NCI-H1930 (cell line): ENCODE measurements around the gene ARID1B.

Source experiments
- DNase-seq, 2 experiments: peaks; one replicate each; lab custom pipeline; 2025; lab: John Stamatoyannopoulos, UW

Gene ARID1B

GRCh38 chr6:156992020-156992804, 215.0 kb downstream of the ARID1B start:
- no peak for DNase-seq

- DNase-seq = no peak
Measured at GRCh38 chr6:156993713-156994112, 216.5 kb downstream of the ARID1B start.

GRCh38 chr6:156994215-156995076, 217.3 kb downstream of the ARID1B start:
- no peak for DNase-seq

- no peak for DNase-seq
Measured at GRCh38 chr6:156995502-156995901, 218.3 kb downstream of the ARID1B start.

GRCh38 chr6:156996265-156996664, 219.1 kb downstream of the ARID1B start:
- no peak for DNase-seq

GRCh38 chr6:156998794-156999330, 221.7 kb downstream of the ARID1B start:
- DNase-seq = no peak

GRCh38 chr6:156999762-157000161, 222.6 kb downstream of the ARID1B start:
- no peak for DNase-seq

- no peak for DNase-seq
Measured at GRCh38 chr6:157001716-157002115, 224.5 kb downstream of the ARID1B start.

- no peak for DNase-seq
Measured at GRCh38 chr6:157002774-157003173, 225.6 kb downstream of the ARID1B start.

- no peak for DNase-seq
Measured at GRCh38 chr6:157005940-157006339, 228.8 kb downstream of the ARID1B start.

GRCh38 chr6:157008568-157008967, 231.4 kb downstream of the ARID1B start:
- DNase-seq = no peak

GRCh38 chr6:157012355-157012754, 235.2 kb downstream of the ARID1B start:
- DNase-seq = no peak

GRCh38 chr6:157013649-157014304, 236.6 kb downstream of the ARID1B start:
- no peak for DNase-seq

- DNase-seq = no peak
Measured at GRCh38 chr6:157014871-157015270, 237.7 kb downstream of the ARID1B start.

- DNase-seq = no peak
Measured at GRCh38 chr6:157017022-157017421, 239.8 kb downstream of the ARID1B start.

- DNase-seq = no peak
Measured at GRCh38 chr6:157017861-157018260, 240.7 kb downstream of the ARID1B start.

- no peak for DNase-seq
Measured at GRCh38 chr6:157019115-157019641, 242.0 kb downstream of the ARID1B start.

- DNase-seq = no peak
Measured at GRCh38 chr6:157019733-157020132, 242.6 kb downstream of the ARID1B start.

GRCh38 chr6:157020398-157020797, 243.2 kb downstream of the ARID1B start:
- no peak for DNase-seq

GRCh38 chr6:157020881-157021343, 243.7 kb downstream of the ARID1B start:
- no peak for DNase-seq

- DNase-seq = peak; percentile 35 to 70
Measured at GRCh38 chr6:157021344-157021992, 244.3 kb downstream of the ARID1B start.
